Left lung (tissue), 10 donors: ENCODE data around the gene NMT2. TPM values are rescaled to one million over a fixed set of nuclear protein-coding genes. Genes with fewer than 3 reads are reported as not detected.

Experiments
- ATAC-seq: fragments of 200-7000 bp; cut with Tn5 transposase; one replicate; pipeline ENCODE4 v1.9.1; 2020; ENCODE audit warnings: moderate library complexity
- DNase-seq, 4 donors: peaks; one replicate each; pipeline ENCODE4 v3.0.0-alpha.2; 2013 to 2020
- H3K27ac ChIP-seq, 2 donors: fragments of 200-600 bp; sonication (generic) in 1 of 2; one replicate each; pipeline versions ENCODE4 v1.5.0 to v1.8.0; 2020 to 2021
- H3K27me3 ChIP-seq, 2 donors: fragments of 200-600 bp; sonication (generic) in 1 of 2; one replicate each; pipeline versions ENCODE4 v1.5.0 to v1.8.0; 2020 to 2021
- H3K36me3 ChIP-seq, 2 donors: fragments of 200-600 bp; sonication (generic) in 1 of 2; one replicate each; pipeline versions ENCODE4 v1.5.0 to v1.8.0; 2020 to 2021
- H3K4me1 ChIP-seq, 2 donors: fragments of 200-600 bp; one replicate each; pipeline ENCODE4 v1.8.0; 2021
- H3K4me3 ChIP-seq, 2 donors: fragments of 200-600 bp; sonication (generic) in 1 of 2; one replicate each; pipeline versions ENCODE4 v1.5.0 to v1.8.0; 2020 to 2021; ENCODE audit warnings: mild to moderate bottlenecking in 1 of 2
- H3K9me3 ChIP-seq, 2 donors: fragments of 200-600 bp; sonication (generic) in 1 of 2; one replicate each; pipeline versions ENCODE4 v1.5.0 to v1.8.0; 2020 to 2021
- CTCF ChIP-seq, 2 donors: fragments of 200-600 bp; sonication (generic) in 1 of 2; IDR thresholded peaks; one replicate each; pipeline versions ENCODE4 v1.5.0 to v1.8.0; 2021; ENCODE audit warnings: antibody characterized with exemption in 2 of 2
- intact Hi-C, 2 donors: fragments of 100-400 bp; cut with DNase I; formaldehyde crosslinking; loops; one replicate each; pipeline versions ENCODE4 v1.11.2 to v1.14.2; 2022
- polyA plus RNA-seq, 6 donors: library from polyadenylated mRNA; unstranded; fragments of 120-200 nt; gene quantifications; one replicate each; pipeline ENCODE4 v1.2.1, GENCODE V29; 2013; ENCODE audit not compliant: insufficient read length in 6 of 6
- total RNA-seq, 2 donors: library from RNA; stranded (reverse); fragmentation: NEBNext Ultra II Directional; extraction: Animal tissue kit (Norgen Biotek cat#: 25700); gene quantifications; one replicate each; pipeline ENCODE4 v1.2.1, GENCODE V29; 2021
- donor health status: DM: no; HTN: yes; CAD: no.
- donor health status: DM: no; HTN: no; CAD: no.

Gene NMT2
- total and polyA plus RNA-seq, 8 donors = 9.2 to 38.5 (median 34.7) TPM

- ATAC-seq = no peak
- intact Hi-C loops = no loop called here
Observed at GRCh38 chr10:15122477-15123030, 45.9 kb downstream of the NMT2 start.

GRCh38 chr10:15121707-15122106 is 46.8 kb downstream of the NMT2 start:
- intact Hi-C loops = no loop called here
- TF ChIP-seq CTCF (IDR thresholded peaks at IDR 0.05) = no peak
- no peak for DNase-seq
- Histone ChIP-seq H3K4me3 (no peak overlapping the region), H3K4me1 (no peaks in the 10 kb centered on the region), H3K27me3 (no peaks in the 10 kb centered on the region), H3K9me3 (no peaks in the 10 kb centered on the region), H3K27ac (no peak overlapping the region), H3K36me3 (peaks cover 0 to 26% of the 10 kb centered on the region in 2 donors)
- no peak for ATAC-seq

More at GRCh38 chr10:15122477-15123030, 45.9 kb downstream of the NMT2 start:
- Histone ChIP-seq H3K4me3 (no peak overlapping the region), H3K9me3 (no peaks in the 10 kb centered on the region), H3K4me1 (no peaks in the 10 kb centered on the region), H3K27ac (no peak overlapping the region), H3K27me3 (no peaks in the 10 kb centered on the region), H3K36me3 (peaks cover 0 to 26% of the 10 kb centered on the region in 2 donors)
- no peak for DNase-seq
- no peak for TF ChIP-seq CTCF (IDR thresholded peaks at IDR 0.05)

GRCh38 chr10:15120523-15120922 is 48.0 kb downstream of the NMT2 start:
- TF ChIP-seq CTCF (IDR thresholded peaks at IDR 0.05) = no peak

GRCh38 chr10:15118615-15119014 is 49.9 kb downstream of the NMT2 start:
- Histone ChIP-seq H3K4me3 (no peak overlapping the region), H3K36me3 (peaks cover 0 to 25% of the 10 kb centered on the region in 2 donors), H3K4me1 (no peaks in the 10 kb centered on the region), H3K27me3 (no peaks in the 10 kb centered on the region), H3K9me3 (no peaks in the 10 kb centered on the region), H3K27ac (no peak overlapping the region)
- TF ChIP-seq CTCF (IDR thresholded peaks at IDR 0.05) = no peak
- no peak for DNase-seq
- intact Hi-C loops = no loop called here
- no peak for ATAC-seq

More at GRCh38 chr10:15120523-15120922, 48.0 kb downstream of the NMT2 start:
- Histone ChIP-seq H3K4me1 (no peaks in the 10 kb centered on the region), H3K9me3 (no peaks in the 10 kb centered on the region), H3K27me3 (no peaks in the 10 kb centered on the region), H3K36me3 (peaks cover 0 to 25% of the 10 kb centered on the region in 2 donors), H3K27ac (no peak overlapping the region), H3K4me3 (no peak overlapping the region)
- DNase-seq (no peak), ATAC-seq (no peak)
- intact Hi-C loops = no loop called here

- H3K9me3 ChIP-seq = no peaks in the 10 kb centered on the region
- no peak for DNase-seq
- no peaks in the 10 kb centered on the region for H3K27me3 ChIP-seq
- no peak overlapping the region for H3K4me3 ChIP-seq
- TF ChIP-seq CTCF (IDR thresholded peaks at IDR 0.05) = no peak
- peaks cover 0 to 31% of the 10 kb centered on the region in 2 donors for H3K36me3 ChIP-seq
- no peaks in the 10 kb centered on the region for H3K4me1 ChIP-seq
- intact Hi-C loops = no loop called here
- no peak for ATAC-seq
- no peak overlapping the region for H3K27ac ChIP-seq
Observed at GRCh38 chr10:15116225-15116624, 52.3 kb downstream of the NMT2 start.
